AG20443 (cell line): Measurements from ENCODE around the gene FBXL7.
A peak's percentile ranks its signal among the peaks of the same experiment; 100 is the strongest.

ENCODE experiments used
- DNase-seq: peaks from one replicate; pipeline ENCODE4 v3.0.0; 2012; ENCODE audit warnings: low spot score, mixed read lengths

The FBXL7 gene

DNA sequence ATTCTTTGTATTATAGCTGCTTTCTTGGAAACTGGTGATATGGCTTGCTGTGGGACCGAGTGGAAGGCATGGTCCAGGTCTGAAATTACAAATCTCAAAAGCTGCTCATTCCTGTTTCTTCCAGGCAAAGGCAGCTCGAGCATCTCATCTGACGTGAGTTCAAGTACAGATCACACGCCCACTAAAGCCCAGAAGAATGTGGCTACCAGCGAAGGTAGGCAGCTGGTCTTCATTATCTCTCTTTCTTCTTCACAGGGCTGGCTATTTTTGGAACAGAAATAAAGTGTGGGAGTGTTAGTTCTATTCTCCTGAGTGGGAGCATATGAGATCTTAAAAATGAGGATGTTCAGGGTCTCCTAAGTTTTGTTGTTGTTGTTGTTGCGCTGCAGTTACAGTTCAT, 115.9 kb downstream of the FBXL7 start:
- DNase-seq, result peak; percentile 23

GRCh38 chr5:15618938-15619337, 119.0 kb downstream of the FBXL7 start:
- DNase-seq, result no peak

- DNase-seq, result peak; percentile 92
Observed at GRCh38 chr5:15620501-15620900, 120.5 kb downstream of the FBXL7 start.

DNA sequence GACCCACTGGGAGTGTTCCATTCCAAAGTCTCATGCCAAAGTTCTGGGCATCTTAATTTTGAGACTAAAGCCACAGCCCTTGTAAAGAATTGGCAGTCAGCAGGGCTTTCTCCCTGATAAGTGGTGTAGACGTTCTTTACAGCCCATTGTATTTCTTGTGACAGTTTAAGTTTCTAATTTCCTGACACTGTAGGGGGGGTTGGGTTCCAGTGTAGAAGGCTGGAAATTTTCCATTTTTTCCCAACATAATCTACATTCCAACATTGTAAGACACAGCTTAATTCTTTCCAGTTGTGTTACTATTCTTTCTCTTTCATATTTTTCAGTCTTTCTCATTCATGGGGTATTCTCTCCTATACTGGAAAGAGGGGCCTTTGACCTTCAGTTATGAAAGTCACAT, 121.1 kb downstream of the FBXL7 start:
- peak; percentile 50 for DNase-seq

- DNase-seq, result no peak
Observed at GRCh38 chr5:15623794-15624193, 123.8 kb downstream of the FBXL7 start.

DNA sequence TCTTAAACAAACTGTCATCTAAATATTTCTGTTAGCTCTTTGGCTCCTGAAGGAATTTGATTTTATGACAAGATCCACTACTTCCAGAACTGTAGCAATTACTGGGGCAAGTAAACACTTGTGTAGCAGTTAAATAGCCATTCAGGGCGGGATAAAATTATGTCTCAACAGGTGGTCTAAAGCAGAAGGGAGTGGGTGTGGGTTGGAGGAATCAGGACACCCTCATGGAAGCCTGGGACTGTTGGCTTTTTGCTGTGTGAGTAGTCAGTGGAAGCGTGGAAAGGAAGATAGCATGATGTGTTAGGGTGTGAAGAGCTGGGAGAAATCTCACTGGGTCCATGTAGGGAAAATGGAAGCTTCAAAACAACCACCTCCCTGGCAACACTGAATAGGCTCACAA, 127.1 kb downstream of the FBXL7 start:
- no peak for DNase-seq

DNA sequence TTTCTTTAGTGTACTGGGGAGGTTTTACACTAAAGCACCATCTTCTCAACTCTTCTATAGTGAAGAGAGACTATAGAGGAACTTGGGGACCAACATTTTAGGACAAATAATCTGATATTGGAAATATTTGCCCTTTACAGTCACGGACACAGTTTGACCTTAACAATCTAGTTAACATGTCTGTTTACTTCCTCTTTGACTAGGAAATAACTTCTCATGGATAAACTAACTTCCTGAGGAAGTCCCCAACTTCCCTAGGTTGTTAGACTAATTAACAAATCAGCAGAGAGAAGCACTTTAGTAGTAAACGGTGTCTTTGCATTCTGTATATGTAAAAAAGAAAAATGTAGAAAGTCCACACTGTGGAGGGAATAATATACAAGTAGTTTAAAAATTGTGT, 127.7 kb downstream of the FBXL7 start:
- DNase-seq, result no peak

GRCh38 chr5:15630441-15630840, 130.5 kb downstream of the FBXL7 start:
- no peak for DNase-seq

DNA sequence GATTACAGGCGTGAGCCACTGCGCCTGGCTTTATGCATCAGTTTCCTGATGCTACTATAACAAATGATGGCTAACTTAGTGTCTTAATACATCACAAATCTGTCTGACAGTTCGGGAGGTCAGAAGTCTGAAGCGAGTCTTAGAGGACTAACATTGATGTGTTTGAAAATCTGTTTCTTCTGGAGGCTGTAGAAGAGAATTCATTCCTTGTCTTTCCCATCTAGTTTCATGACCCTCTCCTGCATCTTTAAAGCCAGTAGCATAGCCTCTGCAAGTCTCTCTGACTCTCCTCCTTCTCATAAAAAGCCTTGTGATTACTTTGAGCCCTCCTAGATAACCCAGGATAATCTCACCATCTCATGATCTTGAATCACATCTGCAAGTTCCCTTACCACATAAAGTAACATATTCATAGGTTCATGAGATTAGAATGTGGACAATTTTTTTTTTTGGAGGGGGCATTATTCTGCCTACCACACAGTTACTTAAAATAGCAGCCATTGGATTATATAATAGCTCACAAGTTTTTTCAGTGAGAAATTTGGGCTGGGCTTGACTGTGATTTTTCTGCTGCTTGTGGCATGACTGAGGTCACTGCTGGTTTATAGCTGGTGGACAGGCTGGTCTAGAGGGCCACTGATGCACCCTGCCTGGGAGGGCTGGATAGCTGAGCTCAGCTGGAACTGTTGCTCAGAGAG, 134.8 kb downstream of the FBXL7 start:
- peak; percentile 20 for DNase-seq

DNA sequence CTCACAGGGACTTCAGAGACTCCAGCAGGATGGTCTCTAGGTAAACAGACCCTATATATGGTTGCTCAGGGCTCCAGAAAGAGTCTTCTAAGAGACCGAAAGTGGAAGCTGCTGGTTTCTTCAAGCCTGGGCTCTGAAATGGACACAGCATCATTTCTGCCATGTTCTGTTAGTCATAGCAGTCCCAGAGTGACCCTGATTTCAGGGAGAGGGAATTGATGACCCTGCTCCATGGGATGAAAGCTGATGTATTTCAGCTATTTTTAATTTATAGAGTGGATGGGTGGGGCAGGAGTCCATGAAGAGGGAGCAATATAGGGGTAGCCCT, 135.3 kb downstream of the FBXL7 start:
- no peak for DNase-seq

GRCh38 chr5:15637345-15637744, 137.4 kb downstream of the FBXL7 start:
- DNase-seq, result no peak

DNA sequence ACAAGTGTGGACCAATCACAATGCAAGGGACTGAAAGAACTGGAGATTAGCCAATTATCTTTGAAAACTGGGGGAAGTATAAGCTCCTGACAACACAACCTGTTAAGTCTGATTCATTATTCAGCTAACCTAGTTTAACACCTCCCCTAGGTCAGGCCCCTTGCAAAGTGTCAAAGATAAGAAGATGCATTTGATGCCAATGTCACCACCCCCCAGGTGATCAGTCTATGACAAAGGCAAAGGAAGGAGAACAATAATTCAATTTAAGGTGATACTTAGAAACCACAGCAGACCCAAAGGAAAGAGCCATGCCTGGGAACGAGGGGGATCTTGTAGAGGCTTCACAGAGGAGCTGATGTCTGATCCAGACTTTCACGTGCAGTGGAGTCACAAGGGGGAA, 137.9 kb downstream of the FBXL7 start:
- DNase-seq, result no peak

- no peak for DNase-seq
Observed at GRCh38 chr5:15638296-15638695, 138.3 kb downstream of the FBXL7 start.

GRCh38 chr5:15639288-15639687, 139.3 kb downstream of the FBXL7 start:
- no peak for DNase-seq

- DNase-seq, result no peak
Observed at GRCh38 chr5:15640116-15640515, 140.1 kb downstream of the FBXL7 start.

GRCh38 chr5:15643731-15644130, 143.8 kb downstream of the FBXL7 start:
- DNase-seq, result no peak

- no peak for DNase-seq
Observed at GRCh38 chr5:15645381-15646160, 145.6 kb downstream of the FBXL7 start.

GRCh38 chr5:15646371-15646770, 146.4 kb downstream of the FBXL7 start:
- peak; percentile 45 for DNase-seq

GRCh38 chr5:15647251-15647650, 147.3 kb downstream of the FBXL7 start:
- no peak for DNase-seq

- DNase-seq, result no peak
Observed at GRCh38 chr5:15650266-15650665, 150.3 kb downstream of the FBXL7 start.

DNA sequence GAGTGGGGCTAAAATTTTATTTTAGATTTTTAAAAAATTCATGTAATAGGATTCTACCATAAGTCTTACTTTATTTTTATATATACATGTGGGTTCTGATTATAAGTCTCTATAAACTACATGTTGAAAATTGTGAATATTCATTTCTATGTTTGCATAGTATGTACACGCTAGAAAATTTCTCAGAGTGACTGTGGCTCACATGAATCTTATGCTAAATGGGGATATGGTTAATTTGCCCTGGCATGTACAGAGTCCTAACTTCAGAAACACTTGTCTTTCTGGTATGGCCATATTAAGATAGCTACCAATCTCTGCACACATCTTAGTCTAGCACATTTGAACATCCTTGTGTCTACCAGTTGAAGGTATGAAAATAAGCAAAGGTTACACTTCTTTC, 154.8 kb downstream of the FBXL7 start:
- no peak for DNase-seq

- no peak for DNase-seq
Observed at GRCh38 chr5:15655683-15656082, 155.7 kb downstream of the FBXL7 start.

DNA sequence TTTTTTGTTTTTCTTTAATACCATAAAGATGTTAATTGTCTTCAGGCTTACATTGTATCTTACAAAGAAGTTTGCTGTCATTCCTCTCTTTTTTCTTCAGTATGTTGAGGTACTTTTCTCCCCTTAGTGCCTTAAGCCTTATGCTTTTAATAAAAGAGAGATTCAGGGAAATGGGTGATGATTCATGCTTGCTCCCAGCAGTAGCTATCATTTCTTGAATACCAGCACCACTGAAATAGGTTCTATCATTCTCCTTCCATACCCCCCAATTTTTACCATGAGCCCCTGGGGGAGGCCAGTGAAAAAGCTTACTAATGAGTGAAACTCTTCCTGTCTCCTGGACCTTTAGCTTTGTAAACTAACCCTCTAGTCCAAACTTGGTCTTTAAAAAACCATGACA, 165.0 kb downstream of the FBXL7 start:
- no peak for DNase-seq

DNA sequence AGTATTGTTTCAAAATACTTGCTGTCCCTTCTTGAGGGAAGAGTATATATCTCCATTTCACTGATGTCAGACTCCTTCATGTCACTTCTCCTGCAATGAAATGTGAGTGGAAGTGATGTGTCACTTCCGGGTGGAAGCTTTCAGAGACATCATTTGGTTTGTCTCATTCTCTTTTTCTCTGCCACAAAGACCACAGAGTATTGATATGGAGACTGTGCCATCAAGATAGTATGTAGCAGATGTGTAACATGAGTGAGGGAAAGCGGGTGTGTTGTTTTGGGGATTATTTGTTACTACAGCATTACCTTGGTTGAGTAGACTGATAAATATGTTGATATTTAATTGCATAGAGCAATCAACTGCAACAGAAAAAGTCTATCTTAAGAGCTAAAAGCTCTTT, 169.8 kb downstream of the FBXL7 start:
- DNase-seq, result no peak
